Thoracic aorta (tissue), 2 donors: ENCODE measurements around the gene DTHD1. TPM values are rescaled to one million over a fixed set of nuclear protein-coding genes. Genes with fewer than 3 reads are reported as not detected.

Experiments
- ATAC-seq: fragments of 150-250 bp; one replicate; pipeline ENCODE4 v1.8.0; 2017; ENCODE audit warnings: low read depth; ENCODE audit not compliant: insufficient number of reproducible peaks, low FRiP score
- DNase-seq: peaks from one replicate; pipeline ENCODE4 v3.0.0-alpha.2; 2020; ENCODE audit warnings: low spot score
- H3K27ac ChIP-seq, 2 donors: fragments of 200-600 bp; sonication (generic); 1 replicate in 1 of 2; 2 replicates in 1 of 2; pipeline ENCODE4 v1.5.1; 2016; ENCODE audit warnings: mild to moderate bottlenecking in 2 of 2, moderate library complexity in 2 of 2
- H3K27me3 ChIP-seq: fragments of 200-600 bp; sonication (generic); replicated peaks from 2 replicates; pipeline ENCODE4 v1.6.0; 2016; ENCODE audit warnings: mild to moderate bottlenecking; ENCODE audit not compliant: insufficient read depth
- H3K36me3 ChIP-seq: fragments of 200-600 bp; sonication (generic); one replicate; pipeline ENCODE4 v1.5.1; 2016
- H3K4me1 ChIP-seq, 2 donors: fragments of 200-600 bp; sonication (generic); 1 replicate in 1 of 2; 2 replicates in 1 of 2; pipeline versions ENCODE4 v1.5.1 to v1.6.0; 2016; ENCODE audit warnings: low read depth in 2 of 2, mild to moderate bottlenecking in 1 of 2; ENCODE audit not compliant: control insufficient read depth in 1 of 2
- H3K4me3 ChIP-seq: fragments of 200-600 bp; sonication (generic); 2 replicates; pipeline ENCODE4 v1.5.1; 2016; ENCODE audit warnings: mild to moderate bottlenecking
- H3K9me3 ChIP-seq: fragments of 200-600 bp; sonication (generic); 2 replicates; pipeline ENCODE4 v1.5.1; 2016
- total RNA-seq, 2 donors: library from RNA; depleted of rRNA; stranded (reverse); fragments of >200 nt; gene quantifications; one replicate each; pipeline versions ENCODE4 v1.1.0 to v1.2.3, GENCODE V29; 2016
- TF ChIP-seq, protein P1 (sequence below): fragments of 200-600 bp; sonication (generic); IDR thresholded peaks from one replicate; pipeline ENCODE4 v1.5.1; 2019; ENCODE audit warnings: antibody characterized with exemption

The DTHD1 gene
- total RNA-seq, 2 donors from 2014 or later, result 0.54 to 1.1 TPM

DNA sequence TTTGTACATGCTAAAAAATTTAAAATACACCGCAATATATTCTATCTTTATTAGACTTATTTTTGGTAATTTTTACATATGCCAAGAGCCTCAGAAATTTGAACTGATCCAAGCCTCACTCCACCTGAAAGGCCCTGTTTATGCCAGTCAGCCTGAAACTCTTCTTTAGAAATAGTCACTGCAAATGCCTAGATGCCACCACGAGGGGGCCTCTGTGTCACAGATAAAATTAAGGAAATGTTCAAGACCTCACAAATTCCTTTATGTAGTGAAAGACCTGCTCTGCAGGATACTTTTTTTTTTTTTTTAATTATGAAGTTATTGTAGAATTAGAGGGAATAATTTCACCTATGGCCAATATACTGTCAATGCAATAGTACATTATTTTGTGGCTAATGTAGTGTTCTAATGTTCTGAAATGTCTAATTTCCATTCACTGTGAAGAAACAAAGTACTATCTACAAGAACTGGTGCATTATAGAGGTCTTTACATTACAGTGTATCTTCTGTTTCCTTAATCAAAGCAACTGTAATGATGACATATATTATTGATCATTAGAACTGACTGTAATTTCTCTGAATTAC is 69.8 kb downstream of the DTHD1 start:
- Histone ChIP-seq H3K27ac (no peak overlapping the region), H3K4me1 (no peaks in the 10 kb centered on the region), H3K27me3 (no peaks in the 10 kb centered on the region), H3K4me3 (no peak overlapping the region), H3K36me3 (no peaks in the 10 kb centered on the region), H3K9me3 (no peaks in the 10 kb centered on the region)
- TF ChIP-seq, protein P1, sequence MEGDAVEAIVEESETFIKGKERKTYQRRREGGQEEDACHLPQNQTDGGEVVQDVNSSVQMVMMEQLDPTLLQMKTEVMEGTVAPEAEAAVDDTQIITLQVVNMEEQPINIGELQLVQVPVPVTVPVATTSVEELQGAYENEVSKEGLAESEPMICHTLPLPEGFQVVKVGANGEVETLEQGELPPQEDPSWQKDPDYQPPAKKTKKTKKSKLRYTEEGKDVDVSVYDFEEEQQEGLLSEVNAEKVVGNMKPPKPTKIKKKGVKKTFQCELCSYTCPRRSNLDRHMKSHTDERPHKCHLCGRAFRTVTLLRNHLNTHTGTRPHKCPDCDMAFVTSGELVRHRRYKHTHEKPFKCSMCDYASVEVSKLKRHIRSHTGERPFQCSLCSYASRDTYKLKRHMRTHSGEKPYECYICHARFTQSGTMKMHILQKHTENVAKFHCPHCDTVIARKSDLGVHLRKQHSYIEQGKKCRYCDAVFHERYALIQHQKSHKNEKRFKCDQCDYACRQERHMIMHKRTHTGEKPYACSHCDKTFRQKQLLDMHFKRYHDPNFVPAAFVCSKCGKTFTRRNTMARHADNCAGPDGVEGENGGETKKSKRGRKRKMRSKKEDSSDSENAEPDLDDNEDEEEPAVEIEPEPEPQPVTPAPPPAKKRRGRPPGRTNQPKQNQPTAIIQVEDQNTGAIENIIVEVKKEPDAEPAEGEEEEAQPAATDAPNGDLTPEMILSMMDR, result peak; percentile 36
- no peak for DNase-seq
- ATAC-seq, result no peak

DNA sequence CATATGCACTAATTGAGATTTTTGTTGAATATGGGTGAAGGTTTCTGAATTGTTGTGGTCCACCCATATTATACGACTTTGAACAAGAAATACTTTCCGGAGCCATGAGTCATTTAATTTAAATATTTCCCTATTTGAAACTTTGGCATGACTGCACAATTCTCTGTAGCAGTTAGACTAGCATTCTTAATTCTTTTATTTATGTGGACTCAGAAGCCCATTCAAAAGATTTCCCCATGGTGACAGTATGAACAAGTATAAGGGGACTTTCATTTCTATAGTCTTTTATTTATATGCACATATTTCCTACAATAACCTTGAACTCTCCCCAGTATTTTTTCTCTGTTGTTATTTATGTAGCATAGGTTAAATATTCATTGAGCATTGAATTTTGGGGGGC is 72.6 kb downstream of the DTHD1 start:
- TF ChIP-seq, protein P1, result no peak
- Histone ChIP-seq H3K27me3 (no peaks in the 10 kb centered on the region), H3K36me3 (no peaks in the 10 kb centered on the region), H3K9me3 (no peaks in the 10 kb centered on the region), H3K27ac (no peak overlapping the region), H3K4me1 (no peaks in the 10 kb centered on the region), H3K4me3 (no peak overlapping the region)
- ATAC-seq (no peak), DNase-seq (no peak)

DNA sequence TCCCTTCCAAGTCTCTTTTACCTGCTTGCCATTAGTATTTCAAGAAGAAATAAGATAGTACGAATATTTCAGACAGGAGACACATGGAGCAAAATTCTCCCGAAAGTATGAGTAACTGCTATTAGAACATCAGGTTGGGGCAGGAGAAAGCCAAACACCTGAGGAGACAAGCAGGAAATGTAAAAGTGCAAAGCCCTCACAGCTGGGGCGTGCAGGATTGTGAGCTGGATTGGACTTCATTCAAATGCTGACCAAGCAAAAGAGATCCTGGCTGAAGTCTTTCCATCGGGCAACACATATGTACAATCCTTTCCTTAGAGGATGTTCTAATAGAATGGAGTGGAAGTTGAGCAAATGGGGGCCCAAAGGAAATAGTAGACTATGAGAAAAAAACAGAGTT is 76.8 kb downstream of the DTHD1 start:
- no peak for DNase-seq
- ATAC-seq, result no peak
- H3K9me3 ChIP-seq, result no peaks in the 10 kb centered on the region
- no peak overlapping the region for H3K4me3 ChIP-seq
- no peaks in the 10 kb centered on the region for H3K36me3 ChIP-seq
- H3K27ac ChIP-seq, result no peak overlapping the region
- no peaks in the 10 kb centered on the region for H3K27me3 ChIP-seq
- H3K4me1 ChIP-seq, result no peaks in the 10 kb centered on the region
- TF ChIP-seq, protein P1, result no peak

DNA sequence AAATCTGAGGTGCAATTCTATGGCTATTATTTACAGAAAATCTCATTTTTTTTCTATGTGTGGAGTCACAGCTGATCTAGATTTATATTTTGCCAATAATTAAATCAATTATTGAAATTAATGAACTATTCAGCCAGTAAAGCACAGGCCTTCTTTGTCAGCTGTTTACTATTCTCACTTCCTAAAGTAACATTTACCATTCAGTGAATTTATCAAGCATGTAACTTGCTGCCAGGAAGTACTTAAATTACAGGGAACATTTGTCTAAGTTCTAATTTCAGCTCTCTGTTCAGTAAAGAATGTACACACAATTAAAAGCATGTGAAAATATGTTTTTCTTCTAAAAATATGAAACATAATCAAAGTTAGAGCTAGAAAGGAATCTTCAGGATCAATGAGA is 79.3 kb downstream of the DTHD1 start:
- Histone ChIP-seq H3K27ac (no peak overlapping the region), H3K4me3 (no peak overlapping the region), H3K27me3 (no peaks in the 10 kb centered on the region), H3K4me1 (no peaks in the 10 kb centered on the region), H3K36me3 (no peaks in the 10 kb centered on the region), H3K9me3 (no peaks in the 10 kb centered on the region)
- TF ChIP-seq, protein P1, result no peak
- ATAC-seq (no peak), DNase-seq (no peak)

DNA sequence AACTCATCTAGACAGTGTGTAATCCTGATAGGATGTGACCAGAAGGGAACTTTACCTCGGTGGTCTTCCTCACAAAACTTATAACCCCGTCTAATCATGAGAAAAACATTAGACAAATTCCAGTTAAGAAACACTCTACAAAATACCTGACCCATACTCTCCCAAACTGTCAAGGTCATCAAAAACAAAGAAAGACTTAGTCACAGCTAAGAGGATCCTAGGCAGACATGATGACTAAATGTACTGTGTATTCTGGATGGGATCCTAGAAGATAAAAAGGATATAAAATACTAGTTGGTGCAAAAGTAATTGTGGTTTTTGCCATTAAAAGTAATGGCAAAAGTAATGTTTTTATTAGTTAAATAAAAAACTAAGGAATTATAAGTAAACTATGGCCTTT is 81.6 kb downstream of the DTHD1 start:
- Histone ChIP-seq H3K36me3 (no peaks in the 10 kb centered on the region), H3K4me3 (no peak overlapping the region), H3K4me1 (no peaks in the 10 kb centered on the region), H3K27me3 (no peaks in the 10 kb centered on the region), H3K9me3 (no peaks in the 10 kb centered on the region), H3K27ac (no peak overlapping the region)
- no peak for DNase-seq
- TF ChIP-seq, protein P1, result no peak
- ATAC-seq, result no peak
